GM18498 (cell line): ENCODE measurements around the gene HOXA3.

ENCODE experiments used
- ATAC-seq: cut with Tn5 transposase; IDR thresholded peaks from one replicate; pipeline ENCODE4 v1.9.1; 2021; ENCODE audit warnings: mild to moderate bottlenecking, moderate library complexity; ENCODE audit not compliant: unreplicated experiment

The HOXA3 gene

GRCh38 chr7:27106181-27106900 lies 46.0 kb downstream of the HOXA3 start:
- ATAC-seq, result no peak

GRCh38 chr7:27105301-27106031 lies 46.9 kb downstream of the HOXA3 start:
- no peak for ATAC-seq

- no peak for ATAC-seq
Observed at GRCh38 chr7:27104341-27105058, 47.9 kb downstream of the HOXA3 start.

GRCh38 chr7:27103489-27104226 lies 48.7 kb downstream of the HOXA3 start:
- ATAC-seq, result no peak

- ATAC-seq, result no peak
Observed at GRCh38 chr7:27102581-27103442, 49.6 kb downstream of the HOXA3 start, which contains the start of gene HOXA2. Gene HOXA2, minus strand, starts transcription at chr7:27102683. Its CDS starts 183 bp downstream, at chr7:27102500.

- no peak for ATAC-seq
Observed at GRCh38 chr7:27101957-27102580, 50.3 kb downstream of the HOXA3 start.

GRCh38 chr7:27101171-27101956 lies 51.0 kb downstream of the HOXA3 start:
- no peak for ATAC-seq

GRCh38 chr7:27100694-27101170 lies 51.7 kb downstream of the HOXA3 start:
- ATAC-seq, result no peak

- no peak for ATAC-seq
Observed at GRCh38 chr7:27099453-27100370, 52.7 kb downstream of the HOXA3 start.

GRCh38 chr7:27098578-27099451 lies 53.6 kb downstream of the HOXA3 start:
- ATAC-seq, result no peak

GRCh38 chr7:27097686-27098577 lies 54.5 kb downstream of the HOXA3 start:
- ATAC-seq, result no peak

- no peak for ATAC-seq
Observed at GRCh38 chr7:27096768-27097514, 55.4 kb downstream of the HOXA3 start.

GRCh38 chr7:27095897-27096767 lies 56.3 kb downstream of the HOXA3 start, which contains the start of gene HOXA1:
Gene HOXA1, minus strand, starts transcription at chr7:27096000. Its CDS starts 88 bp downstream, at chr7:27095912.
- ATAC-seq, result peak; percentile 92
